Measurements from ENCODE around the gene FOXS1.

Gene FOXS1

DNA sequence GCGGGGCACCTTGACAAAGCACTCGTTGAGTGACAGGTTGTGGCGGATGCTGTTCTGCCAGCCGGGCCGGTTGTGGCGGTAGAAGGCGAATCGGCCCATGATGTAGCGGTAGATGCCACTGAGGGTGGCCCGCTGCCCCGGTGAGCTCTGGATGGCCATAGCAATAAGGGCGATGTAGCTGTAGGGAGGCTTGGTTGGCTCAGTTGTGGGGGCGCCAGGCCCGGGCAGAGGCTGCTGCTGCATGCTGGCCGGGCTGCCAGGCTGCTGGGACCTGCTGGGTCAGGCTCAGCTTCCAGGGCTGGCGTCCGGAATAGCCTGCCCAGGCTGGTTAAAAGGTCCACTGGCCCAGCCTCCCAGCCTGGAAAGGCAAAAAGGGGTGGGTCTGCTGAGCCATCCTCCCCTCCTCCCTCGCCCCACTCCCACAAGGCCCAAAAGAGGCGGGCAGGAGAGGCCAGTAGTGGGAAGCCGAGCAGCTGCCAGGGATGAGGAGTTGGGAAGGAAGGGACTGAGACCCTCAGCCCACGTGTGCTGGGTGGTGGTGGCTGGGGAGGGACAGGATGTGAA lies at the start of gene FOXS1:
TSS of gene FOXS1 (minus strand) at position 305 of the 564 bp plus-strand sequence. CDS start at position 243, 62 bp downstream.
- no peak for DNase-seq (ENCODE audit: low spot score)

DNA sequence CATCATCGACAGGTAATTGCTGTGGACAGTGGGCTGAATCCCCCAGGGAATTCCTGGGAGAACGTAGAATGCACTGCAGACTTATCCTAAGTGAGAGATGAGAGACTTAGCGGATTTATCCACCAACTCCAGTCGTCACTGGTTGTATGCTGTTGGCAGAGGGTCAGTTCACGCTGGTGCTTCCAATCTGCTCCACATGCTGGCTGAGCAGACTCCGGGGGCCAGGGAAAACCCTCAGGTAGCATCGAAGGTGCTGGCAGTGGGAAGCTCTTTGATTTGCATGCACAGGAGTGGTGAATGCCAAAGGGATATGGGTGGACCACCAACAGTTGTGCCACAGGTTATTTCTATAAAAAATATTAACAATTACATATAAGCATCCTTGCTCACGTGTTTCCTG lies 45.2 kb upstream of the FOXS1 start:
- no peak for DNase-seq (ENCODE audit: low spot score)

DNA sequence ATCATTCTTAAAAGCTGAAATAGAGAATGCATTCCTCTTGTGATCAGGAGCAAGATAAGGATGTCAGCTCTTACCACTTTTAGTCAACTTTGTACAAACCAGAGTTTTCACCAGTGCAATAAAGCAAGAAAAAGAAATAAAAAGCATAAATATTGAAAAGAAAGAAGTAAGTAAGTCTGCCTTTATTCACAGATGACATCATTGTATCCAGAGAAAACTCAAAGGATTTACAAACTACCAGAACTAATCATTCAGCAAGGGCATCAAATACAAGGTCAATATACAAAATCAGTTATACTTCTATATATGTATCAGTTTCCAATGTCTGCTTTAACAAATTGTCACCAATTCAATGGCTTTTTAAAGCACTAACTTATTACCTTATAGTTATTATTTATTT lies 38.4 kb upstream of the FOXS1 start:
- DNase-seq (ENCODE audit: low spot score) = no peak

DNA sequence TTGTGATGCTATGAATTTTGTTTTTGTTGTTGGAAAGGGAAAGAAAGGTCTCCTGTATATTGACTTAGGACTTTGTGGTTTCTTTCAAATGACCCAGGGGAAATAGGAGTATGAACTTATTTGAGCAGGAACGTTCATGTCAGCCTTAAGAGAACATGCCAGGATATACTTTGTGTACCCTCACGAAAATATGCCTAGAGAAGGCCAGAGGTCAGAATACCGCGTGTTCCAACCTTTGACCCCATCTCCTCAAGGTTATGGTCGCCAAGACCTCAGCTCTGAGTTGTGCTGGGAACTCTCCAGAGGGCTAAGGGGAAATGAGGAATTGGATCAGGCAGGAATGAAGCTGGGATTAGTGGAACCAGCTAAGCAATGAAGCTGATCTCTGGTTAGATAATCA lies 36.5 kb upstream of the FOXS1 start:
- DNase-seq (ENCODE audit: low spot score) = no peak

DNA sequence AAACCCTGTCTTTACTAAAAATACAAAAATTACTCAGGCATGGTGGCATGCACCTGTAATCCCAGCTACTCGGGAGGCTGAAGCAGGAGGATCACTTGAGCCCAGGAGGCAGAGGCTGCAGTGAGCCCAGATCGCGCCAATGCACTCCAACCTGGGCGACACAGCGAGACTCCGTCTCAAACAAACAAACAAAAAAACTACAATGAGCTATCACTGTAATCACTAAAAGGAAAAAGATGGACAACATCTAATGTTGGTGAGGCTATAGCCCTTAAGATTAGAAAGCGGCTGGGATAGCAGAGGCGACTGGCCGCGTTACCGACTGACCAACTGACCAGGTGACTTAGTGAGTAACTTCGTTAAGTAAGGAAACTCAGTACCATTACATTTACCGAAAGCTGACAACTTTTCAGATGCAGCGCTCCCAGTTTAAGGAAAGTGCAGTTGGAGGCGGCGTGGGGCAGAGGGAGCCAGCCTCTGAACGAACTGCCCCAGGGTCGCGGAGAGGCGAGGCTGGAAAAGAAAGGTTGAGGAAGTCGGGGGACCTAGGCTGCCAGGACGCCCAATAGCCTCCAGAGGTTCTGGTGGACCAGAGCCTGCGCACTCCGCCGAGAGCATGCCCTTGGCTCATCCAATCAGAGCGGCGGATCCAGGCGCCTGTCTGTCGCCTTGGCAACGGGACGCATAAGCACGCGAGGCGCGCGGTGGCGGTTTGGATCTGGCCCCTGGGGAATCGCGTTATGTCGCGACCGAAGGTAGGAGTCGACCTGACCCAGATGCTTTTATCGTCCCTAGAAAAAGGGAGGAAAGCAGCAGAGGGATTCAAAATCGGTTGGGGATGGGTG lies 34.0 kb upstream of the FOXS1 start:
- DNase-seq (ENCODE audit: low spot score) = peak; percentile 80

DNA sequence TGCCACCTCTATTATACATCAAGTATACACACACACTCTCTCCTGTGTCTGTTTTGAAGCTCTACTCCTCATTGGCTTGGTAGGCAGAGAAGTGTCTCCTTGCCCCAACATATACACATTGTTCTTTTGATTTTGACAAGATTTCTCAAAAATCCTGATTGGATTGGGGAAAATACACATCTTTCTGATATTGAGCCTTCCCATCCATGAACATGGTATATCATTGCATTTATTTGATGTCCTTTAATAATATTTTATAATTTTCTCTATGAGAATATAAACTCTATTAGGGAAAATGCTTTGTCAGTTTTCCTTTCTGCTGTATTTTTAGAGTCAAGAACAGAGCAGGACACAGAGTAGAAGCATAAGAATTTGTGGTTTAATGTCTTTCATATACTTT lies 32.3 kb upstream of the FOXS1 start:
- DNase-seq (ENCODE audit: low spot score) = no peak

DNA sequence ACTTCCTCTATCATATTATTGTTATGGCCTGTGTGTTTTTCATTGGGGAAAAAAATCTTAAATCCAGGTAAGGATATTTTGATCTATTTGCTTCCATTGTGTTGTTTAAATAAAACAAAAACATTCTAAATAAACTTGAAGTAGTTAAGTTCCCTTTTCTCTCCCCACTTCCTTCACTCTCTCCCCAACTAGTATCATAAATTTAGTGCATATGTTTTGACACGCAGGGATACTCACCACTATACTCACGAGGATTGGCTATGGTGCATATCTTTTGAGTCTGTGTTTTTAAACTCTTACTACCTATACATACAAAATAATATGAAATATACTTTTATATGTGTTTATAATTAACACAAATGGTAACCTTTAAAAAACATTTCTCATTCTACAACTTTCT lies 30.3 kb upstream of the FOXS1 start:
- DNase-seq (ENCODE audit: low spot score) = no peak

DNA sequence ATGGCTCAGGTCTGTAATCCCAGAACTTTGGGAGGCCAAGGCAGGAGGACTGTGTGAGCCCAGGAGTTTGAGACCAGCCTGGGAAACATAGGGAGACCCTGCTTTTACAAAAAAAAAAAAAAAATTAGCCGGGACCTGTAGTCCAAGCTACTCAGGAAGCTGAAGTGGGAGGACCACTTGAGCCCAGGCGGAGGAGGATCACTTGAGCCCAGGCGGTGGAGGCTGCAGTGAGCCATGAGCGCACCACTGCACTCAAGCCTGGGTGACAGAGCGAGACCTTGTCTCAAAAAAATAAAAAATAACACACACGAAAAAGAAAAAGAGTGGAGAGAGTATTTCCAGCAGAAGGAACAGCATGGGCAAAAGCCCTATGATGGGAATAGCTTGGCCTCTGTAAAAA lies 27.0 kb upstream of the FOXS1 start:
- DNase-seq (ENCODE audit: low spot score) = no peak

DNA sequence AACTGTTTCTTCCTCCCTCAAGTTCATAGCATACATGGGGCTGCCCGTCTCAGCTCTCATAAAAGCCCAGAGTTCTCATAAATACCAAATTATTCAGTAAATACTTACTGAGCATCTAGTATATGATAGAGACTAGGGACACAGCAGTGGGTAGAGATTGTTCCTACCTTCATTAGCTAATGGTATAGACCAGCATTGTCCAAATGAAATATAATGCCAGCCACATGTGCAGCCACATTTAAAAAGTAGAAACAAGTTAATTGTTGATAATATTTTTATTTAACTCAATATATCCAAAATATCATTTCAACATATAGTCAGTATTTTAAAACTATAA lies 26.2 kb upstream of the FOXS1 start:
- no peak for DNase-seq (ENCODE audit: low spot score)

DNA sequence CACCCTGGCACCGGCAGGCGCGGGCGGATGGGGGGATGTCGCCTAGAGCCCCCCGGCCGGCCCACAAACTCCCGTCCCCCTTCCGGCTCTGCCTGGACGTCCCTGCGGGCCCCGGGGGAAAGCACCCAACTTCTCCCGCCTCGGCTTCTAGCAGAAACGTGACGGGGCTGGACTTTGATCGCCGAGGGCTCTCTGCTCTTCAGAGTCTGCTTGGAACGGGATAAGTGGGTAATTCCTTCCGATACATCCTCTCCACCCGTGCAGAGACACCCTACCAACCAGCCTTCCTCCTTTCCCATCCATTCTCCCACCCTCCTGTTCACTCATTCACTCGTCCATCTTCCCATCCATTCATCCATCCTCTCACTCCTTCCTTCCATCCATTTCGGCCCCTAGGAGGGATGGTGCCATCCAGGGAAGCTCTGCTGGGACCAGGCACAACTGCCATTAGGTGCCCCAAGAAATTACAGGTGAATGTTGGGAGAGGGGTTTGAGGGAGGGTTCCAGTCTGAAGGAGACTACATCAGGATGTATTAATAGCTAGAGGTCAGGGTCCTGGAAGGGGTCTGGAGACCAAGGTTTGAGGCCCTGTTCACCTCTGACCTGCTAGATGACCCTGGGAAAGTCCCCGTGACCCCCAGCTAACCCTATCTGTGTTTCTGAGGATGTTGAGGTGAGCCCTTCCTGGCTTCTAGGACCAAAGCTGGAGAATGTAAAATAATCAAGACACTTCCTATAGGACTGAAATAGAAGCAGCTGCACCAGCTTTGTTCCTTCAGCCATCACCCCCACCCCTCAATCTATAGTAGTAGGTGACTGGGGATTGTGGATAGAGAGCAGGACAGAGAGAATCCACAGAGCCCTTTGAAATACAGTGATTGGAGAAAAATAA lies 25.6 kb upstream of the FOXS1 start:
- DNase-seq (ENCODE audit: low spot score) = no peak

DNA sequence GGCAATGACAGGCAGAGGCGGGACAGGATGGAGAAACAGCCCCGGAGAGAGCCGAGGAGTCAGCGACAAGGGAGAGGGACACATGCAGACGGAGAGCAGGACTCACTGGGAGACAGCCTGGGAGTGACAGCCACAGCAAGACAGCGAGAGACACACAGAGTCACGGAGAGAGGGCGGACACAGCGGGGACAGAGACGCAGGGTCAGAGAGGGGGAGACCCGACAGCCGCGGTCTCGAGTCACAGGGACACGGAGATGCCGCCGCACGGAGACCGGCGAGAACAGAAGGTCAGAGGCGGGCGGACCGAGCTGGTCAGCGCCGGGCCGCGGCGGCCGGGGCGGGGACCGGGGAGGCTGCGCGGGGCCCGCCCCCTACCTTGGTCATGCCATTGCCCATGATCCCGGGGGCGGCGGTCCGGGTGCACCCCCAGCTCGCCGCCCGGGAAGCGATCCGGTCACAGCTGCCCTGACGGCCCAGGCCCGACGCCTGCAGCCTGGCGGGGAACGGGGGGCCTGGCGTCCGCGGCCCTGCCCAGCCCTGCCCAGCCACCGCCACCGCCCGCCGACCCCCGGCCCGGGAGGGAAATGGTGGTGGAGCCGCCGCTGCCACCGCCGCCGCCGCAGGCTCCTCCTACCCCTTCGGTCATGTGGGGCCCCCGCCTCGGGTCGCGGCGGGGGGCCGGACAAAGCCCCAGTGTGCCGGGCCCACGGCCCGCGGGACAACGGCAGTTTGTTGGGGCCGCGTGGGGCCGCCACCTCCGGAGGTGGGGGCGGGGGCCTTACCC lies 24.7 kb upstream of the FOXS1 start, which contains the start of the genes DUSP15 and TTLL9:
TSS of gene DUSP15 (minus strand) at position 586 of the 784 bp plus-strand sequence. CDS start at position 396, 190 bp downstream.
TSS of gene TTLL9 (plus strand) at position 693 of the 784 bp plus-strand sequence. CDS start 493 bp downstream, outside the sequence.
- DNase-seq (ENCODE audit: low spot score) = no peak

DNA sequence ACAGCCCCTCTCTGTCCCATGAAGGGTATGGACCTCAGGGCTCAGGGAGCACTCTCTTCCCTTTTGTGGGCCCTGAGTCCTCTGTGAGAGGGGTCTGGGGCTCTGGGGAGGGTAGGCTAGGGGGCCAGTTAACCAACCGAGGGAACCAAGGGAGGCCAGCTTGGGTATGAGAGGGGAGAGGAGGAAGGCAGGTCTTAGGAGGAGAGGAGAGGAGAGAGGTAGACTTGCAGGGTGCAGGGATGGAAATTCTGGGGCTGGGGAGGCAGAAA lies 24.2 kb upstream of the FOXS1 start:
- no peak for DNase-seq (ENCODE audit: low spot score)

DNA sequence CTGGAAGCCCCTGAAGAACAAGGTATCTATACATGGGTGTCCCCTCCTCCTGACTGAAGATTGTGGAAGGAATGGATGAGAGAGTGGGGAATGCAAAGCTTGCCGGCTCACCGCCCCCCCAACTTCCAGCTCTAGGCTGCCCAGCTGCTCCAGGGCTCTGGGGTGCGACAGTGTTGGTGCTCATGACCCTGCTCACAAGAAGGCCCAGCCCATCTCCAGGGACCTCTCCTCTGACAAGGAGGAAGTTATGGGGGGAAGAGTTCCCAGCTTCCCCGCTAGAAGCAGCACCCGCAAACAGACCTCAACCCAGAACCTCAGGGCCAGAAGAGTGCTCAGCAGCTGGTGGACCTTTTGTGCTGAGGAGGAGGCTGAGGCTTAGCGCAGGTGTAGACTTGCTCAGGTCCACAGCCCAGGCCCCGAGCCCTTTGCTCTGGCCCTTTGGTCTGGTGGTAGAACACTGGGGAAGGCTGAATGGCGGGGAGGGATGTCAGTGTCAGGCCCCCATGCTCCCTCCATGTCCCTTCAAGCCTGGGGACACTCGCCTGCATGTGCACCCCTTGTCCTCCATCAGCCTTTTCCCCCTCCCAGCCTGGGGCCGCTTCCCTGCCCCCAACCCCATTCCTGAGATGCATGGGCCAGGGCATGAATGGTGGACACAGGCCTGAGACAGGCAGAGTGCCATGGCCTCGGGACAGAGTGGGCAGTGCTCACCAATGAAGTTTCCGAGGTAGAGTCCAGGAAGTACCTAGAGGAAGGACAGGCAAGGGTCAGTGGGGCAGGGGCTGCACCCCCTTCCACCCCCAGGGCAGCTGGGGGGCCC lies 23.7 kb upstream of the FOXS1 start:
- DNase-seq (ENCODE audit: low spot score) = no peak

DNA sequence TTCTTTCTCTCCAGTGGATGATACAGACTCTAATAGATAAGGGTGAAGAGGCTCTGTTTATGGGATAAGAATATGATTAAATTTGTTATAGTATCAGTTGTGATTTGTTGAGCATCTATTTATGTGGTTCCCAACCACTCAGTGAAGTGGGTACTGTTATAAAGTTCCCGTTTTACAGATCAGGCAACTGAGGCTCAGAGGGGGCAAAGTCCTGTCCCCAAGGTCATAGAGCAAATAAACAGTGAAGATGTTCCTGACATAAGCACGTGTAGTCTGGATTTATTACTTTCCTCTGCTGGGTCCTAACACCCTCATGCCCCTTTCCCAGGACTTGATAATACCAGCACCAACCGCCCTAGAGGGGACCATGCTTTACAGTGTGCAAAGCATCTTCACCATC lies 20.8 kb upstream of the FOXS1 start:
- no peak for DNase-seq (ENCODE audit: low spot score)

DNA sequence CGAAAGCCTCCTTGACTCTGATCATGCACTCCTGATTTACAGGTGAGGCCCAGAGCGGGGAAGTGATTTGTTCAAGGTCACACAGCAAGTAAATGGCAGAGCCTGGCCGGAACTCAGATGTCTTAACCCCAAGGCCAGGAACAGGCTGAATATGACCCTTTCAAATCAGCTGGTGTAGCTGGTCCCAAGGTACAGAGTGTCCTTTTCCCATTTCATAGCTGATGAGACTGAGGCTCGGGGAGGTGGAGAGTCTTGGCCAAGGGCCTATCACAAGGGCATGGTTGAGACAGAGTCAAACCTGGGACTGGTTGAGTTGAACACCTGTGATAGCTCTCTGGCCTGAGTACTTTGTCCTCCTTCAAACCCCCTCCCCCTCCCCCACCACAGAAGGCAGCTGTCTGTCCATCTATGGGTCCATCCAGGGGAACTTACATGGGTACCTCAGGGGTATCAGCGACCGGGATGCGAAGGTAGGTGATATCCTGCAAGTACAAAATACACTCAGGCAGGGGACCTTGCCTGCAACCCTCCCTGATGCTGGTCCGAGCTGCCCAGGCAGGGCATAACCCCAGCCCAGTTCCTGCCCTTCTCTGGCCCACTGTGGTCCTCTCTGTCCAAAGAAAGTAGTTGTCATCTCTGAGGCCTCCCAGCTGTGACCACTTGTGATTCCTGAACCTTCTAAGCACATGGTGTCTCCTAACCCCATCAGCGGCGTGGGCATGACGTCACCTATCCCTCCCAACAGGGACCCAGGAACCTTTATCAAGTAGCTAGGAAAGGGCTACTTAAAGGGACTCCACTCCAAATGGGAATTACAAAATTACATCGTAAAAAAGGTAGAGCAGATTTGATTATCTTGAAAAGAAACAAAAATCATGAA lies 19.4 kb upstream of the FOXS1 start:
- DNase-seq (ENCODE audit: low spot score) = no peak

DNA sequence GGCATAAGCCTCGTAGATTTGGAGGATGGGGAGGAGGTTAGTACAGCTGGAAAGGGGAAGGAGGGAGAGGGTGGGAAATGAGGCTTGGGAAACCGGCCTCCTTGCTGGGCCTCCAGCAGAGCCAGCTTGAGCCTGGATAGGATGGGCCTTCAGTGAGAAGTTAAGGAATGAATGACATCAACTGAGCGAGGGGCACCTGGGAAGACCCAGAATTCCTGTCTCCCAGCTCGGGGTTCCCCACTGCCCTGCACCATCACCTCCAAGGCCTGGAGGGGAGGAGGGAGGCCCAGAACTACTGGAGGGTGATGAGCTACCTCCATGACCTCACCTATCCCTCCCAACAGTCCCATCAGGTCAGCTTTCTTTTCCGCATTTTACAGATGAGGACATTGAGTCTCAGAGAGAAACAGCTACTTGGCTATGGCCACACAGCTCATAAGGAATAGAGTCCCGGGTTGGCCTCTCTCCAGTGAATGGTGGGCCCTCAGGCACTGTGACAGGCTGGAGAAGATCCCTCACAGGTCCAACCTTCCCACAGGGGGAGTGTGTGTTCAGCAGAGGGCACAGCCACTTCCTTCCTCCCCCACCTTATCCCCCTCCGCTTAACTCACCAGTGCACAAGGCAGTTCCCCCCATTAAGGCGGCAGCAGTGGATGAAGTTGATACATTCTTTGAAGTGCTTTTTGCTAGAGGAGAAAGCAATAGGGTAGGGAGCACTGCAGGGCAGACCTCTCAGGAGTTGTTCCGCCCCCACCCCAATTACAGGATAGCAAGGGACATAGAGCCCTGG lies 18.1 kb upstream of the FOXS1 start:
- DNase-seq (ENCODE audit: low spot score) = no peak

DNA sequence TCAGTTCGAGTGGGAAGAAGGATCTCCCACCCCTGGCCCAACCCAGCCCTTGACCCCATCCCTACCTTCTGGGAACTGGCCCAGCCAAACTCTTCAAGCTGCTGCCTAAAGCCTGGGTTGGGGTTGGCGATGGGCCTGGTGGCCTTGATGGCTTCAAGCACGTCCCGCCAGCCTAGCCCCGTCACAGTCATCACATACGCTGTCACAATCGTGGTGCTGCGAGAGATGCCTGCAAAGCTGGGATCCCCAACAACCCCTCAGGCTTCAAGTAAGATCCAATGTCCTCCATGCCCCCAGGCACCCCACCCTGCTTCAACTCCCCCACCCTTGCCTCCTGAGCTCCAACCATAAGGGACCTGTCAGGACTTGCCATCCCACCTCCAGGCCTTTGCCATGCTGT lies 17.1 kb upstream of the FOXS1 start:
- no peak for DNase-seq (ENCODE audit: low spot score)

DNA sequence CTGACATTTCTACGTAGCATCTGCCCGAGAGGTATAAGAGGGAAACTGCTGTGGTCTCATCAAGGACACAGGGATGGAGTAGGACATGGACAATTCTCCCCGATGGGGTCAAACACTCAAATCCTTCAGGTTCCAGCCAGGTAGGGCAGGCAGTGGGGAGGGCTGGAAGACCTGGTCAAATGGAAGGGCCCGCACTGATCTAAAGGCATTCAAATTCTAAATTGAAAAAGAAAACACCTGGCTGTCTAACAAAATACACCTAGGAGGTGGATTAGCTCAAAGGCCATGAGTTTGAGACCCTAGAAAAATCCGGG lies 16.7 kb upstream of the FOXS1 start:
- DNase-seq (ENCODE audit: low spot score) = no peak

DNA sequence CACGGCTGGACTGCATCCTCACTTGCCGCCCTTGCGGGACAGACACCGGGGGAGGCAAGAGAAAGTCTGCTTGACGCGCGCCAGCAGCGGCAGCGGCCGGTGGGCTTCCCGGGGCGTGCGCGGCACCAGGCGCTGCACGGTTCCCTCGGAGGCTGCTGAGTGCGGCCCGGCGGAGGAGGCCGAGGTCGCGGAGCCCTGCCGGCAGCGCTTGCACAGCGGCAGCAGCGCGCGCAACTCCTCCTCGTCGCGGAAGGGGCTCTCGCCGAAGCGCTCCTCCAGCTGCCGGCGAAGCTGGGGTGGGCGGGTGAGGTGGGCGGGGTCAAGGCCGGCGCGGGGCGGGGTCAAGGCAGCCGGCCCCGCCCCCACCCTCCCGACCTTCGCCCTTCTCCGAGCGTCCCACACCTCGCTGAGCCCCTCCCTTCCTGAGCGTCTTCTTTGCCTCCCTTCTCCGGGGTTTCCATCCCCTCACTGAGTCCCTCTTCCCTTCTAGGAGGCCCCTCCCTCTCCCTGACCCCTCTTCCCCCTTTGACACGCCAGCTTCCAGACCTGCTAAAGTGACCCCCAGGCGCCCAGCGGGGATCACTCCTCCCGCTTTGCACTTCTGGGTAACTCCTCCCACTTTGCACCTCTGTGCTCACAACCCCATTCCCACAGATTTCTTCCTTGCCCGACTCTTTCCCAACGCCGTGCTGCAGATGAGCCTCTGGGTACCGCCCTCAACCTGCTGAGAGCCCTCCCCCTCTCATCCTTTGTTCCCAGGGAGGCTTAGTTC lies 16.2 kb upstream of the FOXS1 start:
- no peak for DNase-seq (ENCODE audit: low spot score)

All from hematopoietic multipotent progenitor cell treated with erythropoietin and hydrocortisone succinate and interleukin-3 and kit ligand, for 17 days (in vitro differentiated cells).